Heart left ventricle (tissue), 16 donors: Measurements from ENCODE around the gene VWC2L. TPM values are rescaled to one million over a fixed set of nuclear protein-coding genes. Genes with fewer than 3 reads are reported as not detected.

Source experiments
- ATAC-seq, 4 donors: fragments of 200-7000 bp; cut with Tn5 transposase; one replicate each; pipeline ENCODE4 v1.9.1; 2020 to 2022; ENCODE audit warnings: moderate library complexity in 4 of 4, mild to moderate bottlenecking in 3 of 4, moderate number of reproducible peaks in 1 of 4
- DNase-seq, 5 donors: peaks; one replicate each; pipeline ENCODE4 v3.0.0-alpha.2; 2020
- H3K27ac ChIP-seq, 12 donors: fragments of 200-600 bp; sonication (generic) in 4 of 12; one replicate each; pipeline versions ENCODE4 v1.5.0 to v1.8.0; 2016 to 2022; ENCODE audit warnings: mild to moderate bottlenecking in 2 of 12
- H3K27me3 ChIP-seq, 9 donors: fragments of 200-600 bp; sonication (generic) in 2 of 9; one replicate each; pipeline versions ENCODE4 v1.5.1 to v1.8.0; 2016 to 2022; ENCODE audit warnings: mild to moderate bottlenecking in 3 of 9
- H3K36me3 ChIP-seq, 9 donors: fragments of 200-600 bp; sonication (generic) in 2 of 9; one replicate each; pipeline versions ENCODE4 v1.5.0 to v1.8.0; 2018 to 2022; ENCODE audit warnings: mild to moderate bottlenecking in 2 of 9
- H3K4me1 ChIP-seq, 12 donors: fragments of 200-600 bp; sonication (generic) in 4 of 12; one replicate each; pipeline versions ENCODE4 v1.5.0 to v1.8.0; 2016 to 2022; ENCODE audit warnings: mild to moderate bottlenecking in 3 of 12
- H3K4me3 ChIP-seq, 12 donors: fragments of 200-600 bp; sonication (generic) in 4 of 12; one replicate each; pipeline versions ENCODE4 v1.5.0 to v1.8.0; 2017 to 2022; ENCODE audit warnings: mild to moderate bottlenecking in 9 of 12, moderate library complexity in 4 of 12
- H3K9me3 ChIP-seq, 12 donors: fragments of 200-600 bp; sonication (generic) in 4 of 12; one replicate each; pipeline versions ENCODE4 v1.5.0 to v1.8.0; 2016 to 2022; ENCODE audit warnings: mild to moderate bottlenecking in 1 of 12
- POLR2A ChIP-seq, 2 donors: fragments of 450-650 bp; IDR thresholded peaks; one replicate each; pipeline ENCODE4 v1.6.1; 2017; ENCODE audit warnings: antibody characterized with exemption in 2 of 2, mild to moderate bottlenecking in 2 of 2, moderate library complexity in 2 of 2
- WGBS, 4 donors: extraction: QIAGEN DNeasy Blood & Tissue Kit in 2 of 4; methylation state at CpG; one replicate each; pipeline versions ENCODE4 v1.1.5 to v1.1.7; 2013 to 2018; 5-methylcytosine and 5-hydroxymethylcytosine counted together
- intact Hi-C, 10 donors: fragments of 100-400 bp; cut with DNase I; formaldehyde crosslinking; loops; one replicate each; pipeline versions ENCODE4 v1.11.1 to v1.14.2; 2022
- polyA plus RNA-seq, 2 donors: library from polyadenylated mRNA; stranded (reverse); fragments of 200-250 nt; gene quantifications; one replicate each; pipeline ENCODE4 v1.2.3, GENCODE V29; 2013
- total RNA-seq, 9 donors: library from RNA; depleted of rRNA in 2 of 9; stranded (reverse); fragments of >200 nt in 2 of 9; fragmentation: NEBNext Ultra II Directional in 3 of 9; extraction: Animal tissue kit (Norgen Biotek cat#: 25700) in 3 of 9; gene quantifications; one replicate each; pipeline versions ENCODE4 v1.1.0 to v1.2.4, GENCODE V29; 2016 to 2023
- TF ChIP-seq, protein P1 (sequence below), 12 donors: fragments of 200-600 bp; sonication (generic) in 4 of 12; IDR thresholded peaks; one replicate each; pipeline versions ENCODE4 v1.5.0 to v1.8.0; 2018 to 2022; ENCODE audit warnings: antibody characterized with exemption in 12 of 12, mild to moderate bottlenecking in 5 of 12
- donor health status: ischemic (EF 13 %, LVEDD 7.1; RV severe dilation, severe dysfunction).
- donor health status: healthy with polysubstance abuse.
- donor health status: DM: no; HTN: yes; CAD: no.
- donor health status: DM: no; HTN: no; CAD: no.
- donor health status: ischemic (EF 25% LVEDD 6.9; RV normal size, moderate dysfunction).
- donor health status: ischemic (EF 25% LVEDD 5.7; RV mildly dilated, moderate dysfunction).
- donor health status: healthy.
- donor health status: DM: yes; HTN: yes; CAD: no.
- donor health status: ischemic (EF 35%, LVEDD 5.7; RV mildly dilated, moderate dysfunction).
- donor health status: nonischemic (EF 11% LVEDD 7.7; RV severe dilation, severe dysfunction).
- donor health status: DM: yes; HTN: yes; CAD: no.
- donor health status: PGD.
- donor health status: ischemic (EF 29% LVEDD 5.4; RV normal size, mild dysfunction).
- donor health status: nonischemic (EF 23%, LVEDD 6.1; RV moderate dilation, normal function).

VWC2L gene
- total and polyA plus RNA-seq, 11 donors: 0.13 TPM; not detected in 10

DNA sequence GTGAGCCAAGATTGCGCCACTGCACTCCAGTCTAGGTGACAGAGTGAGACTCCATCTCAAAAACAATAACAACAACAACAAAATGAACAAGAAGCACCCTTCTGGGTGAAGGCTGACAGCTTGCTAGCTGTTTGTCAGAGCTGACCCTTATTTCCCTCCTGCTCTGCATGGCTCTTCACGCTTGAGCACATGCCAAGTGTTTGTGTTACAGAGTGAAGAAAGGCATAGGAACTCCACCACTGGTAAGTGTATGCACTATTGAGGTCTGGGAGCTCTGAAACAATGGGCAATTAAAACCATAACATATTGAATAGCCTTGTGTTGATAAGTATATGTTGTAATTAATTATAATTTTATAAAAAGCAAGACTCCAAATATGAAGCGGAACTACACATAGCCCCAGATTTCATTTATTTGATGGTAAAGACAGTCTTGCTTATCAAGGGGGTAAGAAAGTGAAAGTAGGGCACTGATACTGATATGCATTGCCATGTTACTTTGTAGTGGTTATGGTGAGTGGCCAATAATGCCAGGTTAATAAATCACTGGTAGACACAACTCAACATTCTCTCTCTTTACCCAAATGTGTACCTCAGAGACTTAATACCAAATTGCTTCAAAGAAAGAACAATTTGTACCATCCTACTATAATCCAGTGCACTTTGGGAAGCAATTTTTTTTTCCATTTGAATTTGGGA is 163.4 kb downstream of the VWC2L start:
- intact Hi-C loops: no loop called here
- ATAC-seq (no peak), DNase-seq (no peak)
- H3K36me3 ChIP-seq: no peaks in the 10 kb centered on the region
- H3K9me3 ChIP-seq: no peaks in the 10 kb centered on the region
- H3K27me3 ChIP-seq: no peaks in the 10 kb centered on the region
- no peak overlapping the region for H3K27ac ChIP-seq
- H3K4me3 ChIP-seq: no peak overlapping the region
- no peaks in the 10 kb centered on the region for H3K4me1 ChIP-seq
- TF ChIP-seq, protein P1, sequence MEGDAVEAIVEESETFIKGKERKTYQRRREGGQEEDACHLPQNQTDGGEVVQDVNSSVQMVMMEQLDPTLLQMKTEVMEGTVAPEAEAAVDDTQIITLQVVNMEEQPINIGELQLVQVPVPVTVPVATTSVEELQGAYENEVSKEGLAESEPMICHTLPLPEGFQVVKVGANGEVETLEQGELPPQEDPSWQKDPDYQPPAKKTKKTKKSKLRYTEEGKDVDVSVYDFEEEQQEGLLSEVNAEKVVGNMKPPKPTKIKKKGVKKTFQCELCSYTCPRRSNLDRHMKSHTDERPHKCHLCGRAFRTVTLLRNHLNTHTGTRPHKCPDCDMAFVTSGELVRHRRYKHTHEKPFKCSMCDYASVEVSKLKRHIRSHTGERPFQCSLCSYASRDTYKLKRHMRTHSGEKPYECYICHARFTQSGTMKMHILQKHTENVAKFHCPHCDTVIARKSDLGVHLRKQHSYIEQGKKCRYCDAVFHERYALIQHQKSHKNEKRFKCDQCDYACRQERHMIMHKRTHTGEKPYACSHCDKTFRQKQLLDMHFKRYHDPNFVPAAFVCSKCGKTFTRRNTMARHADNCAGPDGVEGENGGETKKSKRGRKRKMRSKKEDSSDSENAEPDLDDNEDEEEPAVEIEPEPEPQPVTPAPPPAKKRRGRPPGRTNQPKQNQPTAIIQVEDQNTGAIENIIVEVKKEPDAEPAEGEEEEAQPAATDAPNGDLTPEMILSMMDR (IDR thresholded peaks at IDR 0.05): no peak
- no peak for TF ChIP-seq POLR2A (IDR thresholded peaks at IDR 0.05)
- 85 to 90% (median 89%) methylated on average over 3 of the region's 3 CpGs for WGBS, 4 donors

DNA sequence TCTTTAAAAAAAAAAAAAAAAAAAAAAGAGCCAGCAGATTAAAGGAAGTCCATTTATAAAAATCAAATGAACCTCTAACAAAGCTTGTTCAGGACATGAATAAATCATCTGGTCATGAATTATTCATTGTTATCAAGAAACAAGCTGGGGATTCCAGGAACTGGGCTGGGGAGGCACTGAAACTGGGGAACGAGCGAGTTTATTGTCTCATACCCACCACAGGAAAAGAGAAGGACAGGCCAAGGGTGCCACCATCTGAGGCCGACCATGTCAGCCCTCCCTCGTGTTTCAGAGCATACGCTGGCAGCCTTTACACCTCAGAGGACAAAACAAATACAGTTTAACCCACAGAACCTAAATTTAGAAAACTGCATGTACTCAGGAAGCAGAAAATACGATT is 164.2 kb downstream of the VWC2L start:
- Histone ChIP-seq H3K4me3 (no peak overlapping the region), H3K27me3 (no peaks in the 10 kb centered on the region), H3K36me3 (no peaks in the 10 kb centered on the region), H3K4me1 (no peaks in the 10 kb centered on the region), H3K27ac (no peak overlapping the region), H3K9me3 (no peaks in the 10 kb centered on the region)
- intact Hi-C loops: no loop called here
- 46 to 63% (median 59%) methylated on average over 6 of the region's 6 CpGs for WGBS, 4 donors
- DNase-seq: no peak
- ATAC-seq: no peak
- TF ChIP-seq, protein P1 (IDR thresholded peaks at IDR 0.05): no peak
- TF ChIP-seq POLR2A (IDR thresholded peaks at IDR 0.05): no peak

DNA sequence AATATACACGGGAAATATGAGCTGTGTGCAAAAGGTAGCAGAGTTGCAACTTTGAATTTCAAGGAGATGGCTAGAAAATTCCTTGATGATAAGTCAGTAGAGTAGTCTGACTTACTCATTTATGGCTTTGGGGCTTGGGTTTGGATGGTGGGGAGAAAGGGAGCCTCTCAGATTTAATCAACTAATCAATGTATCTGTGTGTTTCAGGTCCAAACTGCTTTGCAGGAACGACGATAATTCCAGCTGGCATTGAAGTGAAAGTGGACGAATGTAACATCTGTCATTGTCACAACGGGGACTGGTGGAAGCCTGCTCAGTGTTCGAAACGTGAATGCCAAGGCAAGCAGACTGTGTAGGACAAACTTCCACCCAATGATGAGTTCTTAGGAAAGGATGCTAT is 164.6 kb downstream of the VWC2L start:
- DNase-seq: no peak
- 59 to 68% (median 65%) methylated on average over 7 of the region's 7 CpGs for WGBS, 4 donors

DNA sequence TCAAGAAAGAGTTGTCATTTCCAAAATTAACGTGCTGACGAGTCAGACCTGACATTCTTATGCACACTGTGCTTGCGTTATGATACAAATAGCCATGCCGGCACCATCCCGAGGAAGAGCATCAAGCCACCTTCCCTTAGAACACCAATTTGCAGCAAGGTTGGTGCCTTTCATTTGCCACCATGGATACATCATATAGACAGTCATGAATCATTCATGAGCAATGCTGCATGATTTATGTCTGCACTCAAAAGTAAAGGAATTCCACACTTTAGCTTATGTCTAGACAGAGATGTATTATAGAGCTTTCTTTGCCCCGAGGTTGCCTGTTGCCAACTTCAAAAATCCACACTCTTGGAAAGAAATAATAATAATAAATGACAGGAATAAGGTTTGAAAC is 166.9 kb downstream of the VWC2L start:
- no peak for ATAC-seq
- H3K9me3 ChIP-seq: no peaks in the 10 kb centered on the region
- H3K36me3 ChIP-seq: no peaks in the 10 kb centered on the region
- no peak for DNase-seq
- peaks cover 0 to 4% (median 0%) of the 10 kb centered on the region in 9 donors for H3K27me3 ChIP-seq
- TF ChIP-seq POLR2A (IDR thresholded peaks at IDR 0.05): no peak
- TF ChIP-seq, protein P1 (IDR thresholded peaks at IDR 0.05): no peak
- 45 to 58% (median 55%) methylated on average over 6 of the region's 6 CpGs for WGBS, 4 donors
- H3K4me3 ChIP-seq: no peak overlapping the region
- no peaks in the 10 kb centered on the region for H3K4me1 ChIP-seq
- intact Hi-C loops: no loop called here
- no peak overlapping the region for H3K27ac ChIP-seq

More for the DNA sequence above, 164.6 kb downstream of the VWC2L start:
- intact Hi-C loops: no loop called here
- H3K27ac ChIP-seq: no peak overlapping the region
- no peaks in the 10 kb centered on the region for H3K27me3 ChIP-seq
- H3K9me3 ChIP-seq: no peaks in the 10 kb centered on the region
- no peak for ATAC-seq
- no peak for TF ChIP-seq POLR2A (IDR thresholded peaks at IDR 0.05)
- TF ChIP-seq, protein P1 (IDR thresholded peaks at IDR 0.05): no peak
- H3K4me1 ChIP-seq: no peaks in the 10 kb centered on the region
- no peak overlapping the region for H3K4me3 ChIP-seq
- H3K36me3 ChIP-seq: no peaks in the 10 kb centered on the region
